ENCODE results near the gene IDH3G.
A peak's percentile ranks its signal among the peaks of the same experiment; 100 is the strongest.

GRCh38 chrX:153778684-153779101 is 15.5 kb downstream of the IDH3G start:
- TF ChIP-seq CTCF (tag by site-specific recombination; IDR thresholded peaks at IDR 0.05) (peak; percentile 37; the same call in 1 of the 2 replicates), PATZ1 (tag by site-specific recombination; IDR thresholded peaks at IDR 0.05) (no peak)

Data from HEK293 (cell line).